ENCODE measurements around the gene TCOF1. TPM values are rescaled to one million over a fixed set of nuclear protein-coding genes. Genes with fewer than 3 reads are reported as not detected.

TCOF1 gene
- total and polyA plus RNA-seq, 3 donors from 2014 or later = 22.9 to 52.8 (median 46.6) TPM

- Histone ChIP-seq H3K4me1 (peaks cover 5% of the 10 kb centered on the region), H3K9me3 (no peaks in the 10 kb centered on the region), H3K27ac (peak overlapping the region; percentile 46 to 74), H3K4me3 (no peak overlapping the region), H3K36me3 (ENCODE audit: low read depth, missing control alignments) (no peaks in the 10 kb centered on the region), H3K27me3 (no peaks in the 10 kb centered on the region)
- DNase-seq = peak; percentile 95
- intact Hi-C loops (cut with DNase I; ENCODE audit: low total_unique reads) = no loop called here
- 40 to 46% methylated on average over 18 of the region's 18 CpGs for WGBS, 2 donors
- TF ChIP-seq POLR2A (IDR thresholded peaks at IDR 0.05) = no peak
- TF ChIP-seq CTCF (IDR thresholded peaks at IDR 0.05) = no peak
These were observed 70.8 kb downstream of the TCOF1 start for GRCh38 chr5:150428106-150428876.

DNA sequence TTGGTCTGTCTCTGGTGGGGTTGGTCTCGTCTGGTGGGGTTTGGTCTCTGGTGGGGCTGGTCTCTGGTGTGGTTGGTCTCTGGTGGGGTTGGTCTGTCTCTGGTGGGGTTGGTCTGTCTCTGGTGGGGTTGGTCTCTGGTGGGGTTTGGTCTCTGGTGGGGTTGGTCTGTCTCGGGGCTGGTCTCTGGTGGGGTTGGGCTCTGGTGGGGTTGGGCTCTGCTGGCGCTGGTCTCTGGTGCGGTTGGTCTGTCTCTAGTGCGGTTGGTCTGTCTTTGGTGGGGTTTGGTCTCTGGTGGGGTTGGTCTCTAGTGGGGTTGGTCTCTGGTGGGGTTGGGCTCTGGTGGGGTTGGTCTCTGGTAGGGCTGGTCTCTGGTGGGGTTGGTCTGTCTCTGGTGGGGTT is 71.5 kb downstream of the TCOF1 start:
- no peak for DNase-seq
- Histone ChIP-seq H3K36me3 (ENCODE audit: low read depth, missing control alignments) (no peaks in the 10 kb centered on the region), H3K27me3 (no peaks in the 10 kb centered on the region), H3K27ac (peak overlapping the region; percentile 46 to 74), H3K9me3 (no peaks in the 10 kb centered on the region), H3K4me3 (no peak overlapping the region), H3K4me1 (peaks cover 5% of the 10 kb centered on the region)
- intact Hi-C loops (cut with DNase I; ENCODE audit: low total_unique reads) = no loop called here
- TF ChIP-seq POLR2A (IDR thresholded peaks at IDR 0.05) (no peak), CTCF (IDR thresholded peaks at IDR 0.05) (no peak)
- WGBS, 2 donors = 92 to 94% methylated on average over 3 to 5 of the region's 5 CpGs

- DNase-seq = no peak
- no peak for TF ChIP-seq CTCF (IDR thresholded peaks at IDR 0.05)
- TF ChIP-seq POLR2A (IDR thresholded peaks at IDR 0.05) = no peak
- Histone ChIP-seq H3K27me3 (no peaks in the 10 kb centered on the region), H3K36me3 (ENCODE audit: low read depth, missing control alignments) (no peaks in the 10 kb centered on the region), H3K4me1 (peaks cover 5% of the 10 kb centered on the region), H3K4me3 (no peak overlapping the region), H3K27ac (no peak overlapping the region), H3K9me3 (no peaks in the 10 kb centered on the region)
- intact Hi-C loops (cut with DNase I; ENCODE audit: low total_unique reads) = no loop called here
- 77 to 84% methylated on average over 4 to 5 of the region's 5 CpGs for WGBS, 2 donors
These were observed 71.9 kb downstream of the TCOF1 start for GRCh38 chr5:150429410-150429873.

DNA sequence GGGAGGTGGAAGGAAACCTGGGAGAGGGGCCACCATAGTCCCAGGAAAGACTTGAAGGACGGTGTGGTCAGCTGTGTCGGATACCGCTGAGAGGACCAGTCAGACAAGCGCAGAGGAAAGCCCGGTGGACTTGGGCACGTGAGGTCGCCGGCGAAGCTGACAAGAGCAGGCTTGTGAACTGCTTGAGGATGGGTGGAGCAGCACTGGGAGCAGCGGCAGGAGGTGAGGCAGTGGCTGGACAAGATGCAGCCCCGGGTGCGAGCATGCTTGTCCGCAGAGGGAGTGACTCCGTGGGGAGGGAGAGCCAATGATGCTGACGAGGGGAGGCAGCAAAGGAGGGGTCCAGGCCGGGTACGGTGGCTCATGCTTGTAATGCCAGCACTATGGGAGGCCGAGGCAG is 73.6 kb downstream of the TCOF1 start:
- H3K9me3 ChIP-seq = no peaks in the 10 kb centered on the region
- 52 to 68% methylated on average over 18 of the region's 18 CpGs for WGBS, 2 donors
- no peak for DNase-seq
- no peak for TF ChIP-seq CTCF (IDR thresholded peaks at IDR 0.05)
- no peak for TF ChIP-seq POLR2A (IDR thresholded peaks at IDR 0.05)
- no peak overlapping the region for H3K27ac ChIP-seq
- peaks cover 5% of the 10 kb centered on the region for H3K4me1 ChIP-seq
- no peaks in the 10 kb centered on the region for H3K36me3 ChIP-seq (ENCODE audit: low read depth, missing control alignments)
- intact Hi-C loops (cut with DNase I; ENCODE audit: low total_unique reads) = no loop called here
- H3K4me3 ChIP-seq = no peak overlapping the region
- H3K27me3 ChIP-seq = no peaks in the 10 kb centered on the region

- Histone ChIP-seq H3K36me3 (ENCODE audit: low read depth, missing control alignments) (no peaks in the 10 kb centered on the region), H3K4me1 (peaks cover 5% of the 10 kb centered on the region), H3K27ac (no peak overlapping the region), H3K4me3 (no peak overlapping the region), H3K9me3 (no peaks in the 10 kb centered on the region), H3K27me3 (no peaks in the 10 kb centered on the region)
- no peak for TF ChIP-seq CTCF (IDR thresholded peaks at IDR 0.05)
- no peak for TF ChIP-seq POLR2A (IDR thresholded peaks at IDR 0.05)
- DNase-seq = no peak
- WGBS, 2 donors = 39 to 59% methylated on average over 4 of the region's 4 CpGs
- intact Hi-C loops (cut with DNase I; ENCODE audit: low total_unique reads) = no loop called here
These were observed 74.1 kb downstream of the TCOF1 start for GRCh38 chr5:150431574-150431973.
